HepG2 (cell line): ENCODE measurements around the gene POLR1D. TPM values are rescaled to one million over a fixed set of nuclear protein-coding genes. Genes with fewer than 3 reads are reported as not detected.

Experiments used
- ATAD3A ChIP-seq: sonication (generic); formaldehyde crosslinking; IDR thresholded peaks from 2 replicates; pipeline ENCODE4 v1.4.0; 2020; ENCODE audit warnings: missing genetic modification reagents
- GTF2F1 ChIP-seq: fragments of 150-350 bp; IDR thresholded peaks from 2 replicates; pipeline ENCODE4 v1.6.1; 2014; ENCODE audit warnings: low read length
- HMGA1 ChIP-seq: sonication (generic); formaldehyde crosslinking; conservative IDR thresholded peaks from 2 replicates; pipeline ENCODE4 v1.4.0; 2020; ENCODE audit warnings: missing genetic modification reagents
- HNRNPH1 ChIP-seq: fragments of 200-400 bp; formaldehyde crosslinking; optimal IDR thresholded peaks from 2 replicates; pipeline ENCODE3; 2017; ENCODE audit warnings: mild to moderate bottlenecking, low read depth, low read length
- NFIB ChIP-seq: sonication (generic); formaldehyde crosslinking; IDR thresholded peaks from 2 replicates; pipeline ENCODE4 v1.9.0; 2021; ENCODE audit warnings: missing genetic modification reagents, mild to moderate bottlenecking, borderline replicate concordance
- NFYC ChIP-seq: IDR thresholded peaks from 2 replicates; pipeline ENCODE4 v1.6.1; 2016; ENCODE audit warnings: missing genetic modification reagents, missing compliant biosample characterization
- SALL1 ChIP-seq: sonication (generic); formaldehyde crosslinking; IDR thresholded peaks from 2 replicates; pipeline ENCODE4 v1.8.0; 2022; ENCODE audit warnings: mild to moderate bottlenecking, missing genetic modification reagents
- TMF1 ChIP-seq: sonication (generic); formaldehyde crosslinking; IDR thresholded peaks from 2 replicates; pipeline ENCODE4 v1.8.1; 2022; ENCODE audit warnings: low read depth, missing genetic modification reagents
- TP53 ChIP-seq: sonication (generic); formaldehyde crosslinking; conservative IDR thresholded peaks from 2 replicates; pipeline ENCODE4 v1.4.0; 2020; ENCODE audit warnings: missing genetic modification reagents
- ZNF235 ChIP-seq: sonication (generic); formaldehyde crosslinking; IDR thresholded peaks from 2 replicates; pipeline ENCODE4 v1.8.1; 2023; ENCODE audit warnings: mild to moderate bottlenecking, missing genetic modification reagents, borderline replicate concordance
- ZNF773 ChIP-seq: sonication (generic); formaldehyde crosslinking; IDR thresholded peaks from 2 replicates; pipeline ENCODE4 v1.4.0; 2020; ENCODE audit warnings: missing genetic modification reagents, borderline replicate concordance
- ZNF878 ChIP-seq: sonication (generic); formaldehyde crosslinking; IDR thresholded peaks from 2 replicates; pipeline ENCODE4 v1.8.1; 2023; ENCODE audit warnings: mild to moderate bottlenecking, missing genetic modification reagents, moderate library complexity
- polyA plus RNA-seq, 8 experiments: library from polyadenylated mRNA; depleted of rRNA in 3 of 8; stranded (reverse) in 7 of 8; unstranded in 1 of 8; fragments of >200 nt; fragmentation: Illumina TruSeq in 4 of 8; extraction: Trizol in 4 of 8; gene quantifications; 2 replicates each; pipeline versions ENCODE4 v1.2.1 to v1.2.3, GENCODE V29; 2011 to 2016; ENCODE audit warnings: low read depth in 4 of 8, missing spikeins in 1 of 8, mixed read lengths in 1 of 8; ENCODE audit not compliant: insufficient read depth in 1 of 8
- total RNA-seq, 5 experiments: library from RNA; depleted of rRNA; stranded (reverse); fragments of >200 nt; fragmentation: Illumina TruSeq; extraction: Trizol; gene quantifications; 2 replicates each; pipeline ENCODE4 v1.2.3, GENCODE V29; 2016; ENCODE audit warnings: low read depth in 1 of 5
- TF ChIP-seq, protein P1 (sequence below): IDR thresholded peaks from 2 replicates; pipeline ENCODE4 v1.6.1; 2016; ENCODE audit warnings: control low read depth
- TF ChIP-seq, protein P2 (sequence below): sonication (generic); formaldehyde crosslinking; IDR thresholded peaks from 2 replicates; pipeline ENCODE4 v1.4.0; 2020; ENCODE audit warnings: mild to moderate bottlenecking, missing genetic modification reagents
- TF ChIP-seq, protein P3 (sequence below): sonication (generic); formaldehyde crosslinking; IDR thresholded peaks from 2 replicates; pipeline ENCODE4 v1.4.0; 2020; ENCODE audit warnings: missing genetic modification reagents
- TF ChIP-seq, protein P4 (sequence below): sonication (generic); formaldehyde crosslinking; IDR thresholded peaks from 2 replicates; pipeline ENCODE4 v1.5.1; 2020; ENCODE audit warnings: mild to moderate bottlenecking, missing genetic modification reagents, moderate library complexity
- TF ChIP-seq, protein P5 (sequence below): sonication (generic); formaldehyde crosslinking; IDR thresholded peaks from 2 replicates; pipeline ENCODE4 v1.4.0; 2020; ENCODE audit warnings: missing genetic modification reagents, low read depth, mild to moderate bottlenecking, borderline replicate concordance

Gene POLR1D
- total and polyA plus RNA-seq, 2 of the 13 experiments (the other 11 are each of a cell fraction or from before 2014, with no cell fraction given), result 183 to 490 TPM

DNA sequence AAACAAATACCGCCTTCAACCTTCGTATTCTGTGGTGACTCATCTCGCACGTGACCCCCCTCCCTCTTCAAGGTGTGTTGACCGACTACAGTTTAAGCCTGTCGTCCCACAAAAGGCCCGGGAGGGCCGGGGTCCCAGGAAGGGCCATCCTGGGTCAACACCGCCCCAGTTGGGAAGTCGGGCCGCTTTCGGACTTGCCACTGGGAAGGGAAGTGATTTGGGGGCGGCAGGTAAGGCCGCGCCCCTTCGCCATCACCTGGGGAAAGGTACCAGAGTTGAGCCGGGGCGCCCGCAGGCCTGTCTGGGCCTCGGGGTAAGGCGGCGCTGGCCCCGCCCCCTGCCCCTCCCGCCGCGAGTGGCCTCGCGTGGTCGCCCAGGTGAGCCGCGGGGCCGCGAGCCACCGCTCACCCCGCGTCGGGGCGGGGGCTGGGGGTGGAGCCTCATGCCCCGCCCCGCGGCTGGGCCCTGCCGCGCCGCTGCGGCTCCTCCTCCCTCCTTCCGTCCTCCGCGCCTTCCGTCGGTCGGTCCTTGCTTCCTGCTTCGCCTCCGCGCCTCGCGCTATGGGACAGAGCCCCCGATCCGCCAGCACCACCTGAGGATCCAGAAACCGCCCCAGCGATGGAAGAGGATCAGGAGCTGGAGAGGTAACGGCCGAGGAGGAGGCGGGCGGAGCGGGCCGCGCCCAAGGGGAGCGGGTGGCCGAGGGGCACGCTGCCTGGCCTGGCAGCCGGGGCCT is at the start of gene POLR1D (continued):
- no peak for TF ChIP-seq NFIB (CRISPR knock-in tag)
- TF ChIP-seq ZNF773 (CRISPR knock-in tag), result no peak
- TF ChIP-seq TP53, result no peak
- no peak for TF ChIP-seq ZNF878 (CRISPR knock-in tag)
- no peak for TF ChIP-seq HNRNPH1
- TF ChIP-seq, protein P1, sequence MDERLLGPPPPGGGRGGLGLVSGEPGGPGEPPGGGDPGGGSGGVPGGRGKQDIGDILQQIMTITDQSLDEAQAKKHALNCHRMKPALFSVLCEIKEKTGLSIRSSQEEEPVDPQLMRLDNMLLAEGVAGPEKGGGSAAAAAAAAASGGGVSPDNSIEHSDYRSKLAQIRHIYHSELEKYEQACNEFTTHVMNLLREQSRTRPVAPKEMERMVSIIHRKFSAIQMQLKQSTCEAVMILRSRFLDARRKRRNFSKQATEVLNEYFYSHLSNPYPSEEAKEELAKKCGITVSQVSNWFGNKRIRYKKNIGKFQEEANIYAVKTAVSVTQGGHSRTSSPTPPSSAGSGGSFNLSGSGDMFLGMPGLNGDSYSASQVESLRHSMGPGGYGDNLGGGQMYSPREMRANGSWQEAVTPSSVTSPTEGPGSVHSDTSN (CRISPR knock-in tag), result no peak
- TF ChIP-seq, protein P2, sequence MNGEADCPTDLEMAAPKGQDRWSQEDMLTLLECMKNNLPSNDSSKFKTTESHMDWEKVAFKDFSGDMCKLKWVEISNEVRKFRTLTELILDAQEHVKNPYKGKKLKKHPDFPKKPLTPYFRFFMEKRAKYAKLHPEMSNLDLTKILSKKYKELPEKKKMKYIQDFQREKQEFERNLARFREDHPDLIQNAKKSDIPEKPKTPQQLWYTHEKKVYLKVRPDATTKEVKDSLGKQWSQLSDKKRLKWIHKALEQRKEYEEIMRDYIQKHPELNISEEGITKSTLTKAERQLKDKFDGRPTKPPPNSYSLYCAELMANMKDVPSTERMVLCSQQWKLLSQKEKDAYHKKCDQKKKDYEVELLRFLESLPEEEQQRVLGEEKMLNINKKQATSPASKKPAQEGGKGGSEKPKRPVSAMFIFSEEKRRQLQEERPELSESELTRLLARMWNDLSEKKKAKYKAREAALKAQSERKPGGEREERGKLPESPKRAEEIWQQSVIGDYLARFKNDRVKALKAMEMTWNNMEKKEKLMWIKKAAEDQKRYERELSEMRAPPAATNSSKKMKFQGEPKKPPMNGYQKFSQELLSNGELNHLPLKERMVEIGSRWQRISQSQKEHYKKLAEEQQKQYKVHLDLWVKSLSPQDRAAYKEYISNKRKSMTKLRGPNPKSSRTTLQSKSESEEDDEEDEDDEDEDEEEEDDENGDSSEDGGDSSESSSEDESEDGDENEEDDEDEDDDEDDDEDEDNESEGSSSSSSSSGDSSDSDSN (CRISPR knock-in tag), result peak; percentile 69; the same call in 1 of the 2 replicates
- TF ChIP-seq TMF1 (CRISPR knock-in tag), result peak; percentile 24; the same call in 1 of the 2 replicates
- peak; percentile 90 for TF ChIP-seq SALL1 (CRISPR knock-in tag)
- no peak for TF ChIP-seq ATAD3A (CRISPR knock-in tag)
- TF ChIP-seq, protein P3, sequence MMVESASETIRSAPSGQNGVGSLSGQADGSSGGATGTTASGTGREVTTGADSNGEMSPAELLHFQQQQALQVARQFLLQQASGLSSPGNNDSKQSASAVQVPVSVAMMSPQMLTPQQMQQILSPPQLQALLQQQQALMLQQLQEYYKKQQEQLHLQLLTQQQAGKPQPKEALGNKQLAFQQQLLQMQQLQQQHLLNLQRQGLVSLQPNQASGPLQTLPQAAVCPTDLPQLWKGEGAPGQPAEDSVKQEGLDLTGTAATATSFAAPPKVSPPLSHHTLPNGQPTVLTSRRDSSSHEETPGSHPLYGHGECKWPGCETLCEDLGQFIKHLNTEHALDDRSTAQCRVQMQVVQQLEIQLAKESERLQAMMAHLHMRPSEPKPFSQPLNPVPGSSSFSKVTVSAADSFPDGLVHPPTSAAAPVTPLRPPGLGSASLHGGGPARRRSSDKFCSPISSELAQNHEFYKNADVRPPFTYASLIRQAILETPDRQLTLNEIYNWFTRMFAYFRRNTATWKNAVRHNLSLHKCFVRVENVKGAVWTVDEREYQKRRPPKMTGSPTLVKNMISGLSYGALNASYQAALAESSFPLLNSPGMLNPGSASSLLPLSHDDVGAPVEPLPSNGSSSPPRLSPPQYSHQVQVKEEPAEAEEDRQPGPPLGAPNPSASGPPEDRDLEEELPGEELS, result peak; percentile 32; the same call in 1 of the 2 replicates
- no peak for TF ChIP-seq NFYC (CRISPR knock-in tag)
- TF ChIP-seq ZNF235 (CRISPR knock-in tag), result peak; percentile 81; the same call in 1 of the 2 replicates
- TF ChIP-seq, protein P4, sequence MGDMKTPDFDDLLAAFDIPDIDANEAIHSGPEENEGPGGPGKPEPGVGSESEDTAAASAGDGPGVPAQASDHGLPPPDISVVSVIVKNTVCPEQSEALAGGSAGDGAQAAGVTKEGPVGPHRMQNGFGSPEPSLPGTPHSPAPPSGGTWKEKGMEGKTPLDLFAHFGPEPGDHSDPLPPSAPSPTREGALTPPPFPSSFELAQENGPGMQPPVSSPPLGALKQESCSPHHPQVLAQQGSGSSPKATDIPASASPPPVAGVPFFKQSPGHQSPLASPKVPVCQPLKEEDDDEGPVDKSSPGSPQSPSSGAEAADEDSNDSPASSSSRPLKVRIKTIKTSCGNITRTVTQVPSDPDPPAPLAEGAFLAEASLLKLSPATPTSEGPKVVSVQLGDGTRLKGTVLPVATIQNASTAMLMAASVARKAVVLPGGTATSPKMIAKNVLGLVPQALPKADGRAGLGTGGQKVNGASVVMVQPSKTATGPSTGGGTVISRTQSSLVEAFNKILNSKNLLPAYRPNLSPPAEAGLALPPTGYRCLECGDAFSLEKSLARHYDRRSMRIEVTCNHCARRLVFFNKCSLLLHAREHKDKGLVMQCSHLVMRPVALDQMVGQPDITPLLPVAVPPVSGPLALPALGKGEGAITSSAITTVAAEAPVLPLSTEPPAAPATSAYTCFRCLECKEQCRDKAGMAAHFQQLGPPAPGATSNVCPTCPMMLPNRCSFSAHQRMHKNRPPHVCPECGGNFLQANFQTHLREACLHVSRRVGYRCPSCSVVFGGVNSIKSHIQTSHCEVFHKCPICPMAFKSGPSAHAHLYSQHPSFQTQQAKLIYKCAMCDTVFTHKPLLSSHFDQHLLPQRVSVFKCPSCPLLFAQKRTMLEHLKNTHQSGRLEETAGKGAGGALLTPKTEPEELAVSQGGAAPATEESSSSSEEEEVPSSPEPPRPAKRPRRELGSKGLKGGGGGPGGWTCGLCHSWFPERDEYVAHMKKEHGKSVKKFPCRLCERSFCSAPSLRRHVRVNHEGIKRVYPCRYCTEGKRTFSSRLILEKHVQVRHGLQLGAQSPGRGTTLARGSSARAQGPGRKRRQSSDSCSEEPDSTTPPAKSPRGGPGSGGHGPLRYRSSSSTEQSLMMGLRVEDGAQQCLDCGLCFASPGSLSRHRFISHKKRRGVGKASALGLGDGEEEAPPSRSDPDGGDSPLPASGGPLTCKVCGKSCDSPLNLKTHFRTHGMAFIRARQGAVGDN (CRISPR knock-in tag), result peak; percentile 94
- TF ChIP-seq, protein P5, sequence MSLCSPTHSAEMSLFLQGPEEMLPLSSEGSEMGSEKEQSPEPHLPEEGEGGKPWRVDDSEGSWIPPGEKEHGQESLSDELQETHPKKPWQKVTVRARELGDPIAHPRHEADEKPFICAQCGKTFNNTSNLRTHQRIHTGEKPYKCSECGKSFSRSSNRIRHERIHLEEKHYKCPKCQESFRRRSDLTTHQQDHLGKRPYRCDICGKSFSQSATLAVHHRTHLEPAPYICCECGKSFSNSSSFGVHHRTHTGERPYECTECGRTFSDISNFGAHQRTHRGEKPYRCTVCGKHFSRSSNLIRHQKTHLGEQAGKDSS (CRISPR knock-in tag), result peak; percentile 96
- no peak for TF ChIP-seq HMGA1 (CRISPR knock-in tag)
- TF ChIP-seq GTF2F1, result no peak
